ENCODE results near the gene GRM1.

GRCh38 chr6:146284311-146284710, 255.4 kb downstream of the GRM1 start:
- TF ChIP-seq NKRF (IDR thresholded peaks at IDR 0.05; ENCODE audit: borderline replicate concordance) (no peak), HDAC2 (IDR thresholded peaks at IDR 0.05) (no peak), TOE1 (IDR thresholded peaks at IDR 0.05; ENCODE audit: borderline replicate concordance) (no peak), TOE1 (CRISPR knock-in tag; IDR thresholded peaks at IDR 0.05; ENCODE audit: borderline replicate concordance, low read depth) (no peak), TFAP4 (CRISPR knock-in tag; IDR thresholded peaks at IDR 0.05; ENCODE audit: borderline replicate concordance) (no peak), ZNF75A (CRISPR knock-in tag; IDR thresholded peaks at IDR 0.05) (no peak), BRD9 (IDR thresholded peaks at IDR 0.05; ENCODE audit: low read depth, partially characterized antibody) (no peak), CBX5 (IDR thresholded peaks at IDR 0.05; ENCODE audit: borderline replicate concordance, low read depth) (no peak), POU5F1 (IDR thresholded peaks at IDR 0.05; ENCODE audit: borderline replicate concordance, low read depth, low read length, partially characterized antibody) (no peak)
